ENCODE measurements around the gene SMAD1. TPM values are rescaled to one million over a fixed set of nuclear protein-coding genes. Genes with fewer than 3 reads are reported as not detected.

The SMAD1 gene
- polyA plus RNA-seq, 1 donor (not counting 4 experiments of a cell fraction or from before 2014, with no cell fraction given) = 33.5 TPM

DNA sequence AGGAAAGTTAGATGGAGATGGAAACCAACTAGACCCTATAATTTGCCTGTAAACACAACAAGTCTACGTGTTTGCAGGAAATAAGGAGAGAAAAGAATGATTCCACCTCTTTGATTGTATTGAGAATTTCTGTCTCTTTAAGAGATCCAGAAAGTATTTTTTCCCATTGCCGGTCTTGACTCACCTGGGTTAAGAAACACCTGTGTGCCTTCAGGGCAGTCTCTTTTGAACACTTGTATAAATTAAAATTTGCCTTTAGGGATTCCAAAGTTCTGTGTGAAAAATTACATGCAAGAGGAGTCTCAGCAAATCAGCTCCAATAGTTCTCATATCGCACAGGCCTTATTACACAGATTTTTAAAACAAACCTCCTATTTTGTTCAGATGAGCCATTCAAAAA, 46.0 kb upstream of the SMAD1 start:
- no peak for TF ChIP-seq EZH2 (IDR thresholded peaks at IDR 0.05; ENCODE audit: low read length)
- TF ChIP-seq, protein P1, sequence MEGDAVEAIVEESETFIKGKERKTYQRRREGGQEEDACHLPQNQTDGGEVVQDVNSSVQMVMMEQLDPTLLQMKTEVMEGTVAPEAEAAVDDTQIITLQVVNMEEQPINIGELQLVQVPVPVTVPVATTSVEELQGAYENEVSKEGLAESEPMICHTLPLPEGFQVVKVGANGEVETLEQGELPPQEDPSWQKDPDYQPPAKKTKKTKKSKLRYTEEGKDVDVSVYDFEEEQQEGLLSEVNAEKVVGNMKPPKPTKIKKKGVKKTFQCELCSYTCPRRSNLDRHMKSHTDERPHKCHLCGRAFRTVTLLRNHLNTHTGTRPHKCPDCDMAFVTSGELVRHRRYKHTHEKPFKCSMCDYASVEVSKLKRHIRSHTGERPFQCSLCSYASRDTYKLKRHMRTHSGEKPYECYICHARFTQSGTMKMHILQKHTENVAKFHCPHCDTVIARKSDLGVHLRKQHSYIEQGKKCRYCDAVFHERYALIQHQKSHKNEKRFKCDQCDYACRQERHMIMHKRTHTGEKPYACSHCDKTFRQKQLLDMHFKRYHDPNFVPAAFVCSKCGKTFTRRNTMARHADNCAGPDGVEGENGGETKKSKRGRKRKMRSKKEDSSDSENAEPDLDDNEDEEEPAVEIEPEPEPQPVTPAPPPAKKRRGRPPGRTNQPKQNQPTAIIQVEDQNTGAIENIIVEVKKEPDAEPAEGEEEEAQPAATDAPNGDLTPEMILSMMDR (optimal IDR thresholded peaks at IDR 0.05 in 1 of 3, IDR thresholded peaks at IDR 0.05 in 1 of 3, conservative IDR thresholded peaks at IDR 0.05 in 1 of 3; ENCODE audit: extremely low read depth in 1 of 3, insufficient read depth in 2 of 3, low read length in 3 of 3) = no peak
- H3K79me2 ChIP-seq (ENCODE audit: control insufficient read depth, insufficient read depth, low read length) = no peaks in the 10 kb centered on the region
- dilution Hi-C loops (cut with MboI; ENCODE audit: extremely low pct_ligation_motif_present, low sequenced_read_pairs) = no loop called here
- no peaks in the 10 kb centered on the region for H3K9me3 ChIP-seq (ENCODE audit: control insufficient read depth, low read depth, low read length)
- DNase-seq (ENCODE audit: low read depth, low spot score) (peak; percentile 35), FAIRE-seq (peak; percentile 72)
- no peak overlapping the region for H2AFZ ChIP-seq (ENCODE audit: control insufficient read depth, low read length)
- H3K9me1 ChIP-seq (ENCODE audit: control insufficient read depth, extremely low read depth, insufficient read depth, low read length) = no peaks in the 10 kb centered on the region
- H3K27ac ChIP-seq (ENCODE audit: control insufficient read depth, insufficient read depth, low read length) = no peak overlapping the region
- H3K9ac ChIP-seq (ENCODE audit: control insufficient read depth, extremely low read depth, insufficient read depth, low read length) = no peak overlapping the region
- H3K4me1 ChIP-seq (ENCODE audit: control insufficient read depth, extremely low read depth, insufficient read depth, low read length) = peaks cover 27% of the 10 kb centered on the region
- no peaks in the 10 kb centered on the region for H4K20me1 ChIP-seq (ENCODE audit: control insufficient read depth, extremely low read depth, insufficient read depth, low read length)
- H3K4me2 ChIP-seq (ENCODE audit: control insufficient read depth, extremely low read depth, insufficient read depth, low read depth, low read length) = no peak overlapping the region
- no peaks in the 10 kb centered on the region for H3K27me3 ChIP-seq (ENCODE audit: control insufficient read depth, extremely low read depth, insufficient read depth, low read length)
- no peaks in the 10 kb centered on the region for H3K36me3 ChIP-seq (ENCODE audit: control insufficient read depth in 2 of 2, extremely low read depth in 1 of 2, insufficient read depth in 2 of 2, low read length in 2 of 2)
- no peak overlapping the region for H3K4me3 ChIP-seq (ENCODE audit: control insufficient read depth in 2 of 3, extremely low read depth in 1 of 3, insufficient read depth in 2 of 3, low read depth in 1 of 3, low read length in 3 of 3)

DNA sequence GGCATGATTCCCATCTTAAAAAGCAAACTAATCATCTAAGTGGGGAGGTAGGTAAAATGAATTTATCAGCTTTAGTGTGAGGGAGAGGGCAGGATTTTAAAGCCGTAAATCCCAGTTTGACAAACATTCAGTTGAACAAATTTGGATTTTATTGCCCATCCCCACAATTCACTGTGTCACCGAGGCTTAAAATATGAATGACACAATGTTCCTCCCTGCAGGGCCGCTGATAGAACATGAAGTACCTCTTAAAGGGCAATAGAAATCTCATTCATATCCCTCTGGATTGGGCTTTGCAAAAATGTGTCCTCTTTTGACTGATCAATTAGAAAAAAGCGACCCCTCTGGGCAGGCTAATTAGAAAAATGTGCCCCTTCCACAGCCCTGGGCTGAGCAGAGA, 45.5 kb upstream of the SMAD1 start:
- no peaks in the 10 kb centered on the region for H3K36me3 ChIP-seq (ENCODE audit: control insufficient read depth in 2 of 2, extremely low read depth in 1 of 2, insufficient read depth in 2 of 2, low read length in 2 of 2)
- no peak overlapping the region for H3K27ac ChIP-seq (ENCODE audit: control insufficient read depth, insufficient read depth, low read length)
- H3K27me3 ChIP-seq (ENCODE audit: control insufficient read depth, extremely low read depth, insufficient read depth, low read length) = no peaks in the 10 kb centered on the region
- H4K20me1 ChIP-seq (ENCODE audit: control insufficient read depth, extremely low read depth, insufficient read depth, low read length) = no peaks in the 10 kb centered on the region
- H3K9me1 ChIP-seq (ENCODE audit: control insufficient read depth, extremely low read depth, insufficient read depth, low read length) = no peaks in the 10 kb centered on the region
- FAIRE-seq (no peak), DNase-seq (ENCODE audit: low read depth, low spot score) (no peak)
- TF ChIP-seq, protein P1 (optimal IDR thresholded peaks at IDR 0.05 in 1 of 3, IDR thresholded peaks at IDR 0.05 in 1 of 3, conservative IDR thresholded peaks at IDR 0.05 in 1 of 3; ENCODE audit: extremely low read depth in 1 of 3, insufficient read depth in 2 of 3, low read length in 3 of 3) = no peak
- no peak for TF ChIP-seq EZH2 (IDR thresholded peaks at IDR 0.05; ENCODE audit: low read length)
- H3K4me3 ChIP-seq (ENCODE audit: control insufficient read depth in 2 of 3, extremely low read depth in 1 of 3, insufficient read depth in 2 of 3, low read depth in 1 of 3, low read length in 3 of 3) = no peak overlapping the region
- no peak overlapping the region for H3K4me2 ChIP-seq (ENCODE audit: control insufficient read depth, extremely low read depth, insufficient read depth, low read depth, low read length)
- peaks cover 27% of the 10 kb centered on the region for H3K4me1 ChIP-seq (ENCODE audit: control insufficient read depth, extremely low read depth, insufficient read depth, low read length)
- no peaks in the 10 kb centered on the region for H3K79me2 ChIP-seq (ENCODE audit: control insufficient read depth, insufficient read depth, low read length)
- H2AFZ ChIP-seq (ENCODE audit: control insufficient read depth, low read length) = no peak overlapping the region
- dilution Hi-C loops (cut with MboI; ENCODE audit: extremely low pct_ligation_motif_present, low sequenced_read_pairs) = no loop called here
- H3K9ac ChIP-seq (ENCODE audit: control insufficient read depth, extremely low read depth, insufficient read depth, low read length) = no peak overlapping the region
- H3K9me3 ChIP-seq (ENCODE audit: control insufficient read depth, low read depth, low read length) = no peaks in the 10 kb centered on the region

Measured in keratinocyte (primary cell).